HG02759 (cell line): ENCODE results near the gene CCL4L2.
"Not testable (repeated sequence)": the region's sequence is repeated elsewhere in the genome, so short reads cannot be mapped to it uniquely, and the experiment has no call there.

Source experiments
- ATAC-seq: cut with Tn5 transposase; IDR thresholded peaks from one replicate; pipeline ENCODE4 v1.9.1; 2021; ENCODE audit warnings: mild to moderate bottlenecking, moderate library complexity; ENCODE audit not compliant: unreplicated experiment

The CCL4L2 gene

GRCh38 chr17:36194832-36195433, 15.9 kb upstream of the CCL4L2 start:
- ATAC-seq: not testable (repeated sequence)

GRCh38 chr17:36195434-36196130, 15.3 kb upstream of the CCL4L2 start:
- ATAC-seq: no peak

- no peak for ATAC-seq
Measured at GRCh38 chr17:36196131-36196486, 14.8 kb upstream of the CCL4L2 start.

GRCh38 chr17:36197387-36197703, 13.5 kb upstream of the CCL4L2 start:
- ATAC-seq: peak; percentile 18

GRCh38 chr17:36198831-36199465, 11.9 kb upstream of the CCL4L2 start:
- no peak for ATAC-seq

- ATAC-seq: not testable (repeated sequence)
Measured at GRCh38 chr17:36201102-36201501, 9.8 kb upstream of the CCL4L2 start.

- not testable (repeated sequence) for ATAC-seq
Measured at GRCh38 chr17:36201506-36201905, 9.4 kb upstream of the CCL4L2 start.

- no peak for ATAC-seq
Measured at GRCh38 chr17:36203335-36203734, 7.5 kb upstream of the CCL4L2 start.

- ATAC-seq: no peak
Measured at GRCh38 chr17:36204724-36205500, 6.0 kb upstream of the CCL4L2 start.

- no peak for ATAC-seq
Measured at GRCh38 chr17:36205637-36206485, 5.0 kb upstream of the CCL4L2 start.

GRCh38 chr17:36206486-36206821, 4.4 kb upstream of the CCL4L2 start:
- not testable (repeated sequence) for ATAC-seq

- not testable (repeated sequence) for ATAC-seq
Measured at GRCh38 chr17:36207383-36207782, 3.5 kb upstream of the CCL4L2 start.

GRCh38 chr17:36209575-36209974, 1.3 kb upstream of the CCL4L2 start:
- no peak for ATAC-seq

- ATAC-seq: not testable (repeated sequence)
Measured at GRCh38 chr17:36211484-36212271, 815 bp downstream of the CCL4L2 start.

GRCh38 chr17:36212272-36212605, 1.4 kb downstream of the CCL4L2 start:
- ATAC-seq: no peak

GRCh38 chr17:36212966-36213365, 2.1 kb downstream of the CCL4L2 start:
- no peak for ATAC-seq

GRCh38 chr17:36213695-36214094, 2.8 kb downstream of the CCL4L2 start:
- ATAC-seq: no peak

- no peak for ATAC-seq
Measured at GRCh38 chr17:36214918-36215317, 4.1 kb downstream of the CCL4L2 start.

- ATAC-seq: not testable (repeated sequence)
Measured at GRCh38 chr17:36215406-36216308, 4.8 kb downstream of the CCL4L2 start.
